ENCODE measurements around the gene SPRY1. TPM values are rescaled to one million over a fixed set of nuclear protein-coding genes. Genes with fewer than 3 reads are reported as not detected.

The SPRY1 gene
- total and polyA plus RNA-seq, 2 of the 8 experiments (the other 6 are each of a cell fraction or from before 2014, with no cell fraction given), result 11.7 to 56.2 TPM

DNA sequence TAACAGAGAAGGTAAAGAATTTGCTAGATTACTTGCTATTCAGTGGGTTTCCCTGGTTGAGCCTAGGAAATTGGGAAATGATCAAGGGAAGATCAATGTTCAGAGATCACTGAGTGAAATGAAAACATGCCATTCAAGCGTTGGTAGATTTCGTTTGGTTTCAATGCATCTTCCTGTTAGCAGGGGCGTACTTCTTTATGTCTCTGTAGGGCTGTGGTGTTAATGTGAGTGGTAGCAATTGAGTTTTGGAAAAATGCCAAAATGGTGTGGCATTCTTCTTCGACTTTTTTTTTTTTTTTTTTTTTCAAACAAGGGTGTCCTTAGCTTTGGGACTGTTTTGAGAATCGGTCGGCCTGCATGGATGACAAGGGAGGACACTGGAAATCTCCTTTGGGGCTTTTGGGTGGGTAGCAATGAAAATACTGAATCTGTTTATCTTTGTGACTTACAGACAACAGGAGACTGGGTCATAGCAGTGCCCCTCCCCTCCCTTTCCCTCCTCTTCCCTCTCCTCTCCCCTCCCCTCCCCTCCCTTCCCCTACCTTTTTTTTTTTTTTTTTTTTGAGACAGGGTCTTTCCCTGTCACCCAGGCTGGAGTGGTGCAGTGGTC, 50.4 kb downstream of the SPRY1 start (continued):
- TF ChIP-seq KDM1A (IDR thresholded peaks at IDR 0.05; ENCODE audit: borderline replicate concordance, low read length), result no peak
- TF ChIP-seq HDAC6 (IDR thresholded peaks at IDR 0.05; ENCODE audit: low read depth, low read length), result no peak
- TF ChIP-seq TAF1 (IDR thresholded peaks at IDR 0.05; ENCODE audit: low read depth, low read length), result no peak
